ENCODE measurements around the gene CWF19L1.

The CWF19L1 gene

DNA sequence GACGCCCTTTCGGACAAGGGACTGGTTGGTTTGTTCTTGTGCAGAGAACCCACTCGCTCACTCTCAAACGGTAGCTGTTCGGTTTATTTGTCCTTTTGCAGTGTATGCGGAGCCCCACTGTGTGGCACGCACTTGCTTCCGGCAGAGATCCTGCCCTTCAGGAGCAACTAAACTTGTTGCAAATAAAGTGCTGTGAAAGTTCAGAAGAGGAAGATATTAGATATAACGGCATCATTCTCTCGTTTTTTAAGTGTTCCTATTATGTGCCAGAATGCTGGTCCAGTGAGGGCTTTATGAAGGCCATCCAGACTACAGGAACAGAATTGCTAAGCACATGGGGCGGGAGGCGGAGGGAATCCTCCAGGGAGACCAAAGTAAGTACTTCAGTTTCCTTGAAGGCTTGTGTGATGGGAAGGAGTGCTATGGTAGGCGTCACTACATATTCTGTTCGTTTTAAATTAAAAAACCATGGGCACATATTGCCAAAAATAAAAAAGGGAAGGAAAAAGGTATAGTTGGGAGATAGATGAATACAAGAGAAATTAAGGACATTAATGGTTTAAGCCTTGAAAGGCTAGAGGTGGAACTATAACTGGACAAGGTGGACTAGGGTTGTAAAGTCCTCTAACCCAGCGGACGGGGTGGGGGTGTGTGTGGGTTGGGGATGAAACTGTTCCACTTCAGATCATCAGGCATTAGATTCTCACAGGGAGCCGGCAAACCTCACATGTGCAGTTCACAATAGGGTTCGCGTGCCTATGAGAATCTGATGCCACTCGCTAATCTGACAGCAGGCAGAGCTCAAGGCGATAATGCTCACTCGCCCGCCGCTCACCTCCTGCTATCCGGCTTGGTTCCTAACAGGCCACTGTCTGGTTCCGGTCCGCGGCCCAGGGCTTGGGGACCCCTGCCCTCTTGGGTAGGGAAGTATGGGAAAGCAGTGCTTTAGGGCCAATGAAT is 80.9 kb downstream of the CWF19L1 start:
- Histone ChIP-seq H3K9ac (ENCODE audit: low read length) (peak overlapping the region; percentile 53), H3K27me3 (ENCODE audit: control insufficient read depth, insufficient read depth, low read length) (no peaks in the 10 kb centered on the region), H3K27ac (ENCODE audit: low read depth, low read length) (peak overlapping the region; percentile 42), H3K36me3 (ENCODE audit: control insufficient read depth, insufficient read depth, low read length) (peaks cover 8% of the 10 kb centered on the region), H3K4me1 (ENCODE audit: control insufficient read depth, insufficient read depth, low read length) (peaks cover 5% of the 10 kb centered on the region), H3K4me3 (ENCODE audit: low read length) (peak overlapping the region; percentile 85)

DNA sequence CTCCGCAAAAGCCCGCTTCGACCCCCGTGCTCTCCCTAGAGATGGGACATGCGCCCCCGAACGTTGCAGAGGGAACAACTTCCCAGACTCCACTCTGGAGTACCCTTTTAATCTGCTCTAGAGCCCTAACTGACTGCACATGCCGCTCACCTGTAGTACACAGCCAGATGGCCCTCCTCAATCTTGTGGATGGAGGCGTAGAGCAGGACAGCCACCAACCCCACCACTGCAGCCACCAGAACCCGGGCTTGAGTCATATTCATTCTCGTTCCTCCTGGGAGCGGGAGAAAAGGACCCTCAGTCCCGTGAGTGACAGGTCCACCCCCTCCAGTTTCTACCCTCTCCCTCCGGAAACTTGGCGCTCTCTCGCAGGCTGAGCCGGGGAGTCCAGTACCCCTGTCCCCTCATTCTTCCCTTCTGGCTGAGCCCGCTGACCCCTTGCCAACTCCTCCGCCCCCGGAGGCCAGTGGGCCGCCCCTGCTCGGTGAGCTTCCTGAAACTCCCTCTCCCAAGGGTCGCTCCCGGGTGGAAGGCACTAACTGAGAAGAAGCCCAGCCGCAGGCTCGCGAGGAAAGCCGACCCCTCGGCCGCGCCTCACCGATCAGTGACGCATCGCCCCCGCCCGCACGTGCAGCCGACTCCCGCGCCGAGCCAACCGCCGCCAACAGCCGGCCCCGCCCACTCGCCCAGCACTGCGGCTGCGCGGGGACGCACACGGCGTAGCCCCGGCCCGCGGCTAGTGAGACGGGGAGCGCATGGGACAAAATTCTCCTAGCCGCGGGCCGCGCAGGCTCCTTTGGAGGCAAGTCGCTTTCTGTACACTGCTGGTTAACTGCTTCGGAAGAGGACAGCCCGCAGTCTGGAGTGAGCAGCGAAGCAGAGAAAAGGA is 81.8 kb downstream of the CWF19L1 start, which contains the start of gene ERLIN1:
ERLIN1 (minus strand) TSS at position 666 of the 889 bp plus-strand sequence; CDS start at position 263, 403 bp downstream.
- H3K4me3 ChIP-seq (ENCODE audit: low read length), result peak within 1 kb of the TSS; percentile 85
- H3K27ac ChIP-seq (ENCODE audit: low read depth, low read length), result peak within 1 kb of the TSS; percentile 82
- peak within 1 kb of the TSS; percentile 94 for H3K9ac ChIP-seq (ENCODE audit: low read length)
- H3K27me3 ChIP-seq (ENCODE audit: control insufficient read depth, insufficient read depth, low read length), result no peaks in the 10 kb centered on the region
- H3K36me3 ChIP-seq (ENCODE audit: control insufficient read depth, insufficient read depth, low read length), result peaks cover 4% of the 10 kb centered on the region
- peaks cover 5% of the 10 kb centered on the region for H3K4me1 ChIP-seq (ENCODE audit: control insufficient read depth, insufficient read depth, low read length)

DNA sequence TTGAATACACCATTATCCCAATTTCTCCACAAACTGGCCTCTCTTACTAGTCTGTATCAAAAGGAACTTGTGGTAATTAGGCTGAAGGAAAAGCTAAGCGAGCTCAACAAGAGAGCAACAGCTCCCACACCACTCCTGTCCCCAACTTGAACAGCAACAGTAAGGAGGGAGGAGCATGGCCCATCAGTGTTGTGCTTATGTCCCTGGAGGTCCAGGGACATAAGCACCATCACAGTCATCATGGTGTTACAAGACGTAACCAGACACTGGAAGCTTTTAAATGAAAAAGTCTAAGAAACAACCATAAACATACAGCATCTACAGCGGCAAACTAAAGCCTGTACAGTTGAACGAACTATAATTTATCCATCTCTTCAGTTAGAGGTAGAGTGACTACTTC is 82.6 kb downstream of the CWF19L1 start:
- H3K27me3 ChIP-seq (ENCODE audit: control insufficient read depth, insufficient read depth, low read length), result no peaks in the 10 kb centered on the region
- H3K9ac ChIP-seq (ENCODE audit: low read length), result no peak overlapping the region
- peak overlapping the region; percentile 82 for H3K27ac ChIP-seq (ENCODE audit: low read depth, low read length)
- peaks cover 5% of the 10 kb centered on the region for H3K4me1 ChIP-seq (ENCODE audit: control insufficient read depth, insufficient read depth, low read length)
- H3K4me3 ChIP-seq (ENCODE audit: low read length), result peak overlapping the region; percentile 85
- H3K36me3 ChIP-seq (ENCODE audit: control insufficient read depth, insufficient read depth, low read length), result peaks cover 4% of the 10 kb centered on the region

- Histone ChIP-seq H3K27ac (ENCODE audit: low read depth, low read length) (no peak overlapping the region), H3K36me3 (ENCODE audit: control insufficient read depth, insufficient read depth, low read length) (peaks cover 3% of the 10 kb centered on the region), H3K9ac (ENCODE audit: low read length) (no peak overlapping the region), H3K4me3 (ENCODE audit: low read length) (peak overlapping the region; percentile 85), H3K4me1 (ENCODE audit: control insufficient read depth, insufficient read depth, low read length) (peaks cover 5% of the 10 kb centered on the region), H3K27me3 (ENCODE audit: control insufficient read depth, insufficient read depth, low read length) (no peaks in the 10 kb centered on the region)
These were observed 83.0 kb downstream of the CWF19L1 start for GRCh38 chr10:100184426-100184825.

DNA sequence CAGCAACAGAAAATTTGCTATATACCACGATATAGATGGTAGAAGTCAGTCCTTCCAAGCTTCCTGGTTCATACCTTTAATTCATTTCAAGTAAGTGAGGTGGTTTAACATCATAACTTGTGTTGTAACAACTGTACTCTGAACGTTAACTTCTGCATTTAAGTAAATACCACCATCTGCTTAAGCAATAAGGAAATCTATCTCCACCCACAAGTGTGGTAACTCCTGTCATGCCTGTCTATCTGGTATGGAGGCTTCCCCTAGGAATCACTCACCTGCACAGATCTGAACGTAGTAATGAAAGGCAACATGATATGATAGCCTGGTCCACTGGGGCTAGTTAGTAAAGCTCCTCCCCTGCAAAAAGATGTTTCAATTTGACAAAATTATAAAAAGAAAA is 84.0 kb downstream of the CWF19L1 start:
- H3K9ac ChIP-seq (ENCODE audit: low read length), result no peak overlapping the region
- peaks cover 5% of the 10 kb centered on the region for H3K4me1 ChIP-seq (ENCODE audit: control insufficient read depth, insufficient read depth, low read length)
- no peak overlapping the region for H3K4me3 ChIP-seq (ENCODE audit: low read length)
- H3K36me3 ChIP-seq (ENCODE audit: control insufficient read depth, insufficient read depth, low read length), result no peaks in the 10 kb centered on the region
- no peaks in the 10 kb centered on the region for H3K27me3 ChIP-seq (ENCODE audit: control insufficient read depth, insufficient read depth, low read length)
- H3K27ac ChIP-seq (ENCODE audit: low read depth, low read length), result no peak overlapping the region

DNA sequence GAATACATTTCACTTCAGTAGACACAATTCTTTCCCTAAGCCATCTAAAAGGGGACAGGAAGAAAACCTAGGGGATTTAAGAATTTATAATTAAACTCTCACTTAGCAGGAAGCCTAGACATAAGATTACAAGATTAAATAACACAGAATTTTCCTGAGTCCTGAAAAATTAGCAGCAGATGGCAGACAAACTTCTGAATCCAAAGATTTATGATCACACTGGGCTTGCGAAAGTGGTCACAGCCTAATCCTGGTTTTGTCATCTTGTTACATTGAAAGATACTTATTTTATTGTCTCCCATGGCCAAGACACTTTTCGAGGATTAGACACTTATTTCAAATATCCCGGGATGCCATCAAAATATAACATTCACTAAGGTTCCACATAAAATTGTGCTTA is 84.5 kb downstream of the CWF19L1 start:
- Histone ChIP-seq H3K4me3 (ENCODE audit: low read length) (no peak overlapping the region), H3K36me3 (ENCODE audit: control insufficient read depth, insufficient read depth, low read length) (no peaks in the 10 kb centered on the region), H3K27me3 (ENCODE audit: control insufficient read depth, insufficient read depth, low read length) (no peaks in the 10 kb centered on the region), H3K4me1 (ENCODE audit: control insufficient read depth, insufficient read depth, low read length) (peaks cover 5% of the 10 kb centered on the region), H3K9ac (ENCODE audit: low read length) (no peak overlapping the region), H3K27ac (ENCODE audit: low read depth, low read length) (no peak overlapping the region)
